Activated B cell treated with CpG ODN at 0.5 μM for 24 hours (primary cell): ENCODE results near the gene WDR5B. TPM values are rescaled to one million over a fixed set of nuclear protein-coding genes. Genes with fewer than 3 reads are reported as not detected.

Experiments
- ATAC-seq: fragments of 200-7000 bp; cut with Tn5 transposase; one replicate; pipeline ENCODE4 v1.10.0; 2021; ENCODE audit warnings: low read depth, mild to moderate bottlenecking, moderate library complexity
- CTCF ChIA-PET: fragments of 350-600 bp; sonication (Branson Sonifier 250); formaldehyde crosslinking; loops from one replicate; lab custom pipeline; 2021; ENCODE audit warnings: antibody characterized with exemption; lab: Charles Lee
- POLR2A ChIA-PET: fragments of 350-600 bp; sonication (Branson Sonifier 250); formaldehyde crosslinking; loops from one replicate; lab custom pipeline; 2021; ENCODE audit warnings: antibody characterized with exemption; lab: Charles Lee
- DNase-seq: peaks from one replicate; pipeline ENCODE4 v3.0.0; 2022
- H3K27ac Mint-ChIP-seq: one replicate; pipeline ENCODE4 v1.8.0; 2020; ENCODE audit warnings: mixed read lengths
- H3K27me3 Mint-ChIP-seq: one replicate; pipeline ENCODE4 v1.8.0; 2021; ENCODE audit warnings: mixed read lengths
- H3K36me3 Mint-ChIP-seq: one replicate; pipeline ENCODE4 v1.8.0; 2021; ENCODE audit warnings: low read depth, mixed read lengths
- H3K4me1 Mint-ChIP-seq: one replicate; pipeline ENCODE4 v1.8.0; 2021; ENCODE audit warnings: mixed read lengths
- H3K4me3 Mint-ChIP-seq: one replicate; pipeline ENCODE4 v1.8.0; 2020; ENCODE audit warnings: mild to moderate bottlenecking, mixed read lengths
- H3K9me3 Mint-ChIP-seq: one replicate; pipeline ENCODE4 v1.8.0; 2020; ENCODE audit warnings: mixed read lengths
- CTCF ChIP-seq: fragments of 200-600 bp; IDR thresholded peaks from one replicate; pipeline ENCODE4 v1.8.0; 2022; ENCODE audit warnings: antibody characterized with exemption, mild to moderate bottlenecking
- intact Hi-C: fragments of 100-400 bp; cut with micrococcal nuclease; formaldehyde crosslinking; loops from one replicate; pipeline ENCODE4 v1.15.1; 2024
- total RNA-seq: library from RNA; stranded (reverse); gene quantifications from 2 replicates; pipeline ENCODE4 v1.2.3, GENCODE V29; 2022

The WDR5B gene
- total RNA-seq, 1 donor from 2014 or later = 8.0 TPM

DNA sequence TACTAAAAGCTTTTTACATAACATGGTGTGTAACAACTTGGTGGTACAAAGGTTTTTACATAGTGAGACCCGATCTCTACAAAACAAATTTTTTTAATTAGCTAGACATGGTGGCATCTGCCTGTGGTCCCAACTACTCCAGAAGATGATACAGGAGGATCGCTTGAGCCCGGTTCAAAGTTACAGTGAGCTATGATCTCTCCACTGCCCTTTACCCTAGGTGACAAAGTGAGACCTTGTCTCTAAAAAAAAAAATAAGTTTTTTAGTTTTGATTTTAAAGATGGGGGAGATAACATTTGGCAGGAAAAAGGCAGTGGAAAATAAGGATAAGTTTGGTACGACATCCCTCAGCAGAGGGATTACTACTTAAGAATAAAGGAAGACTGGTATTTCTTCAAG lies 26.0 kb downstream of the WDR5B start:
- peaks cover 9% of the 10 kb centered on the region for H3K36me3 Mint-ChIP-seq
- TF ChIP-seq CTCF = no peak
- intact Hi-C loops = loop anchor here (5.0 kb wide), 2 partner anchors 172 to 867 kb away; partner anchors contain the start of genes DTX3L and PARP9
- H3K4me1 Mint-ChIP-seq = peaks cover 16% of the 10 kb centered on the region
- ChIA-PET CTCF (interaction anchor here (0.7 to 1.3 kb wide), 2 partner anchors 13 to 1329 kb away, joined by 3 to 4 read pairs; no protein-coding TSS in a partner anchor), POLR2A (no interaction called here)
- no peaks in the 10 kb centered on the region for H3K9me3 Mint-ChIP-seq
- no peak overlapping the region for H3K27ac Mint-ChIP-seq
- H3K27me3 Mint-ChIP-seq = no peaks in the 10 kb centered on the region
- DNase-seq (no peak), ATAC-seq (no peak)
- no peak overlapping the region for H3K4me3 Mint-ChIP-seq

DNA sequence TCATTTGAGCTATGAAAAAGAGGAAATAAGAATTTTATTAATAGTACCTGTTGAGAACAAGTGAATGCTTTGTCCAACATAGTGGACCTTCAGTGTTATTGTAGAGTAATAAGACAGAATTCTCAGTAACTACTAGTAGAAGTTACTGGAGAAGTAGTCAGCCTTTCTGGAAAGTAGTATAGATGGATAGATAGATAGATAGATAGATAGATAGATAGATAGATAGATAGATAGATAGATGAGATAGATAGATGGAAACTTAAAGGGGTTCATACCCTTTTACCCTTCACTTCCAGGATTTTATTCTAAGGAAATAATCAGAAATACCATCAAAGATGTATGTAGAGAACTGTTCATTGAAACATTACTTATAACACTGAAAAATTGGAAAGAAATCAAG lies 26.7 kb downstream of the WDR5B start:
- peaks cover 9% of the 10 kb centered on the region for H3K36me3 Mint-ChIP-seq
- H3K9me3 Mint-ChIP-seq = no peaks in the 10 kb centered on the region
- H3K27ac Mint-ChIP-seq = no peak overlapping the region
- DNase-seq (no peak), ATAC-seq (no peak)
- no peak overlapping the region for H3K4me3 Mint-ChIP-seq
- H3K4me1 Mint-ChIP-seq = peaks cover 23% of the 10 kb centered on the region
- no peak for TF ChIP-seq CTCF
- intact Hi-C loops = no loop called here
- POLR2A ChIA-PET = interaction anchor here (1.0 kb wide), 1 partner anchor 16 kb away, joined by 3 read pairs; no protein-coding TSS in a partner anchor
- CTCF ChIA-PET = interaction anchor here (0.7 to 1.3 kb wide), 2 partner anchors 12 to 1330 kb away, joined by 3 to 4 read pairs; no protein-coding TSS in a partner anchor
- no peaks in the 10 kb centered on the region for H3K27me3 Mint-ChIP-seq

DNA sequence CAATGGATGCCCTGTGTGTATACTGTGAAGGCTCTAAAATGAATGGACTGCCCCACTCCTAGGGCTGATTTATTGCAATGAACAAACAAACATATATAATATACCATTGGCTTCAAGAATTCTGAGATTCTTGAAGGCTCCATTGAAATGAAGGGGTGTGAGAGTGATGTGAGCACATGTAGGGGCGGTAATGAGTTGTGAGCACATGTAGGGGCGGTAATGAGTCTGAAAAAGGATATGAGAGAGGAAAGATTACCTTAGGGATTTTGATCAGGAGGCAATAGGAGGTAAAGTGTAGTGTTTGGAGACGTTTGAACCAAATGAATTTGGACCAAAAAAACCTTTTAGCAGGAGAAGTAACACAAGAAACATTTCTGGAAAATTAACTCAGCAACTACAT lies 28.2 kb downstream of the WDR5B start:
- Mint-ChIP-seq H3K4me1 (peaks cover 28% of the 10 kb centered on the region), H3K36me3 (peaks cover 13% of the 10 kb centered on the region), H3K9me3 (no peaks in the 10 kb centered on the region), H3K27ac (no peak overlapping the region), H3K4me3 (no peak overlapping the region), H3K27me3 (no peaks in the 10 kb centered on the region)
- intact Hi-C loops = no loop called here
- ChIA-PET POLR2A (no interaction called here), CTCF (no interaction called here)
- no peak for TF ChIP-seq CTCF
- ATAC-seq (no peak), DNase-seq (no peak)

DNA sequence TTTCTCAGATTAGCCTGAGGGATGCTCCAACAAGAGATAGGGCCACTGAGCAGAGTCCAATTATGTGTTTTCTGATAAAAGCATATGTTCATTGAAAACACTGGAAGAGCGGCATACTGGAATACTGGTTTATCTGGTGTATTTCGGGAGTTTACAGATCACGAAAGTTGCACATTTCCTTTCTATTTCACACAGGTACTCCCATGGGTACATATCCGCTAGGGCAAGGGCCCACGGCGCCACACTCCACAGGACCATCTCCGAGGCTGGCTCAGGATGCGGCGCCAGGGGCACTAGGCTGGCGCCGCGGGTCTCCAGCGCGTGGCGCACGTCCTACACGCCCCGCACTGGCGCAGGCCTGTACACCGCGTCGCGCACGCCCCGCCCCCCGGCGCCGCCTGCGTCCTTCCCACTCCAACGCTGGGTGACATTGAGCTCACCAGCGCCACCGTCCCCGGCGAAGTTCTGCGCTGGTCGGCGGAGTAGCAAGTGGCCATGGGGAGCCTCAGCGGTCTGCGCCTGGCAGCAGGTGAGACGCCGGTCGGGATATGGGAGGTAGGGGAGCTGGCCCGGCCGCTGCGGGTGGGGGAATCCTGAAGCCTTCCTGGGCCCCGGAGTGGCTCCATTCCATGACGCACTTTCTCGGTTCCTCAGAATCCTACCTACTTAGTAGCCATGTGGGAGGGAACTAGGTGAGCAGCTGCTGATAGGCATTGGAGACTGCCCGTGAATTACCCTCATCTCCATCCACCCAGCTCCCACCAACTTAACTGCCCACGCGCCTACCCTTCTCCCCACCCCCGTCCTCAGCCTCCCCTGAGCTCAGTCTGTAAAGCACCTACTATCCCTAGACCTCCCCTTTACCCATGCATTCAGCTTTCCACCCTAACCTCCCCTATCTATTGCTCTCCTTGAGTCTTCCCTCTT lies 31.8 kb downstream of the WDR5B start, which contains the start of gene FAM162A:
Gene FAM162A, plus strand, starts transcription at position 412 of the 927 bp plus-strand sequence. Its CDS starts 84 bp downstream, at position 496.
- Mint-ChIP-seq H3K4me3 (peak within 1 kb of the TSS; percentile 94), H3K27me3 (no peaks in the 10 kb centered on the region), H3K36me3 (peaks cover 16% of the 10 kb centered on the region), H3K4me1 (peaks cover 38% of the 10 kb centered on the region), H3K27ac (peak within 1 kb of the TSS; percentile 91), H3K9me3 (no peaks in the 10 kb centered on the region)
- ChIA-PET CTCF (interaction anchor here (0.7 to 3.4 kb wide), 7 partner anchors 9 to 837 kb away, joined by 3 to 16 read pairs (median 8); partner anchors contain the start of genes POLQ and WDR5B), POLR2A (interaction anchor here (0.6 to 2.8 kb wide), 18 partner anchors 9 to 1788 kb away, joined by 3 to 55 read pairs (median 4); partner anchors contain the start of genes GOLGB1, HCLS1, HSPBAP1 and KPNA1)
- DNase-seq (peak; percentile 93), ATAC-seq (peak; percentile 94)
- intact Hi-C loops = loop anchor here (1.0 to 5.0 kb wide), 12 partner anchors 32 to 1201 kb away; partner anchors contain the start of genes EAF2, GOLGB1, HACD2 and HCLS1
- TF ChIP-seq CTCF = no peak
